HepG2 (cell line): ENCODE measurements around the gene SUSD3.

Experiments
- ATM ChIP-seq: fragments of 450-650 bp; IDR thresholded peaks from 2 replicates; pipeline ENCODE4 v1.7.1; 2017; ENCODE audit warnings: mild to moderate bottlenecking, borderline replicate concordance
- GMEB2 ChIP-seq: IDR thresholded peaks from 2 replicates; pipeline ENCODE4 v1.6.1; 2016; ENCODE audit warnings: missing biosample characterization, missing genetic modification reagents, low read depth
- HMGXB4 ChIP-seq, 2 experiments: sonication (generic) in 1 of 2; formaldehyde crosslinking in 1 of 2; IDR thresholded peaks; 2 replicates each; pipeline versions ENCODE4 v1.4.0 to v1.6.1; 2018 to 2020; ENCODE audit warnings: missing genetic modification reagents in 2 of 2, borderline replicate concordance in 1 of 2, low read depth in 1 of 2, mild to moderate bottlenecking in 1 of 2, missing biosample characterization in 1 of 2
- IRF9 ChIP-seq: sonication (generic); formaldehyde crosslinking; IDR thresholded peaks from 2 replicates; pipeline ENCODE4 v1.8.0; 2022; ENCODE audit warnings: missing genetic modification reagents, mild to moderate bottlenecking, borderline replicate concordance
- JUNB ChIP-seq: sonication (generic); formaldehyde crosslinking; IDR thresholded peaks from 2 replicates; pipeline ENCODE4 v1.8.0; 2022; ENCODE audit warnings: missing genetic modification reagents, mild to moderate bottlenecking, borderline replicate concordance
- MZF1 ChIP-seq: sonication (generic); formaldehyde crosslinking; IDR thresholded peaks from 2 replicates; pipeline ENCODE4 v1.8.1; 2023; ENCODE audit warnings: mild to moderate bottlenecking, missing genetic modification reagents, borderline replicate concordance
- PRPF4 ChIP-seq: fragments of 200-400 bp; formaldehyde crosslinking; IDR thresholded peaks from 2 replicates; pipeline ENCODE4 v1.6.1; 2016; ENCODE audit warnings: low read length, low read depth; ENCODE audit not compliant: poor library complexity, severe bottlenecking
- SETDB1 ChIP-seq: sonication (generic); formaldehyde crosslinking; IDR thresholded peaks from 2 replicates; pipeline ENCODE4 v1.5.1; 2020; ENCODE audit warnings: missing genetic modification reagents, mild to moderate bottlenecking, borderline replicate concordance
- SMC3 ChIP-seq: IDR thresholded peaks from 2 replicates; pipeline ENCODE4 v1.6.1; 2011; ENCODE audit warnings: low read length, improper control_type of control experiment
- SP1 ChIP-seq, 2 experiments: fragments of 450-650 bp in 1 of 2; sonication (generic) in 1 of 2; formaldehyde crosslinking in 1 of 2; IDR thresholded peaks; 2 replicates each; pipeline versions ENCODE4 v1.4.0 to v1.6.1; 2016 to 2020; ENCODE audit warnings: missing genetic modification reagents in 1 of 2
- YY1 ChIP-seq: IDR thresholded peaks from 2 replicates; pipeline ENCODE4 v1.6.1; 2011; ENCODE audit warnings: low read length, low read depth, moderate library complexity, mild to moderate bottlenecking; ENCODE audit not compliant: insufficient read depth, insufficient replicate concordance
- ZNF280B ChIP-seq: sonication (generic); formaldehyde crosslinking; IDR thresholded peaks from 2 replicates; pipeline ENCODE4 v1.5.0; 2020; ENCODE audit warnings: missing genetic modification reagents, mild to moderate bottlenecking, borderline replicate concordance
- ZNF350 ChIP-seq: sonication (generic); formaldehyde crosslinking; IDR thresholded peaks from 2 replicates; pipeline ENCODE4 v1.4.0; 2020; ENCODE audit warnings: mild to moderate bottlenecking, low read depth, missing genetic modification reagents, borderline replicate concordance
- ZNF501 ChIP-seq: sonication (generic); formaldehyde crosslinking; IDR thresholded peaks from 2 replicates; pipeline ENCODE4 v1.5.1; 2020; ENCODE audit warnings: mild to moderate bottlenecking, moderate library complexity, missing genetic modification reagents

GRCh38 chr9:93081081-93081529 lies 22.6 kb downstream of the SUSD3 start:
- TF ChIP-seq JUNB (CRISPR knock-in tag), result no peak
- TF ChIP-seq PRPF4, result no peak
- TF ChIP-seq YY1, result no peak
- TF ChIP-seq SP1 (IDR thresholded peaks at IDR 0.05), result no peak
- no peak for TF ChIP-seq SP1 (CRISPR knock-in tag; IDR thresholded peaks at IDR 0.05)
- TF ChIP-seq ZNF280B (CRISPR knock-in tag), result no peak
- no peak for TF ChIP-seq MZF1 (CRISPR knock-in tag)
- no peak for TF ChIP-seq IRF9 (CRISPR knock-in tag)
- no peak for TF ChIP-seq ZNF350 (CRISPR knock-in tag)
- no peak for TF ChIP-seq HMGXB4 (CRISPR knock-in tag; IDR thresholded peaks at IDR 0.05; ENCODE audit: borderline replicate concordance in 1 of 2, low read depth in 1 of 2)
- TF ChIP-seq GMEB2, result no peak
- TF ChIP-seq ZNF501 (CRISPR knock-in tag), result no peak
- TF ChIP-seq SMC3, result no peak
- TF ChIP-seq SETDB1 (CRISPR knock-in tag), result no peak
- no peak for TF ChIP-seq ATM
